ENCODE results near the gene UNC13D.
"Not testable (repeated sequence)": the region's sequence is repeated elsewhere in the genome, so short reads cannot be mapped to it uniquely, and the experiment has no call there.

UNC13D gene

GRCh38 chr17:75807861-75808260, 36.3 kb downstream of the UNC13D start:
- FAIRE-seq (no peak), DNase-seq (ENCODE audit: low spot score) (no peak)

- DNase-seq (ENCODE audit: low spot score) (no peak), FAIRE-seq (no peak)
These were observed 37.2 kb downstream of the UNC13D start for GRCh38 chr17:75806822-75807500.

GRCh38 chr17:75803883-75804282, 40.3 kb downstream of the UNC13D start:
- FAIRE-seq (no peak), DNase-seq (ENCODE audit: low spot score) (no peak)

GRCh38 chr17:75799402-75799801, 44.8 kb downstream of the UNC13D start:
- FAIRE-seq = no peak
- DNase-seq (ENCODE audit: low spot score) = no peak

GRCh38 chr17:75795820-75796607, 48.2 kb downstream of the UNC13D start:
- FAIRE-seq = no peak
- no peak for DNase-seq (ENCODE audit: low spot score)

- no peak for FAIRE-seq
- DNase-seq (ENCODE audit: low spot score) = no peak
These were observed 50.7 kb downstream of the UNC13D start for GRCh38 chr17:75793460-75793859.

GRCh38 chr17:75791254-75791653, 53.0 kb downstream of the UNC13D start:
- DNase-seq (ENCODE audit: low spot score) = no peak
- no peak for FAIRE-seq

- DNase-seq (ENCODE audit: low spot score) = peak; percentile 78
- no peak for FAIRE-seq
These were observed 59.0 kb downstream of the UNC13D start for GRCh38 chr17:75785016-75785890.

- peak; percentile 98 for DNase-seq (ENCODE audit: low spot score)
- FAIRE-seq = peak; percentile 77
These were observed 59.7 kb downstream of the UNC13D start, which contains the start of gene UNK for GRCh38 chr17:75784473-75785015. UNK (plus strand) TSS chr17:75784806; CDS start chr17:75784881, 75 bp downstream.

GRCh38 chr17:75783803-75784472, 60.3 kb downstream of the UNC13D start:
- FAIRE-seq (no peak), DNase-seq (ENCODE audit: low spot score) (no peak)

- DNase-seq (ENCODE audit: low spot score) (peak; percentile 38), FAIRE-seq (peak; percentile 39)
These were observed 61.0 kb downstream of the UNC13D start for GRCh38 chr17:75783069-75783783.

GRCh38 chr17:75779987-75780889, 64.0 kb downstream of the UNC13D start:
- DNase-seq (ENCODE audit: low spot score) (no peak), FAIRE-seq (no peak)

GRCh38 chr17:75779250-75779986, 64.8 kb downstream of the UNC13D start:
- FAIRE-seq (peak; percentile 95), DNase-seq (ENCODE audit: low spot score) (peak; percentile 100)

- no peak for DNase-seq (ENCODE audit: low spot score)
- FAIRE-seq = no peak
These were observed 65.3 kb downstream of the UNC13D start for GRCh38 chr17:75778861-75779249.

- not testable (repeated sequence) for FAIRE-seq; DNase-seq (ENCODE audit: low spot score)
These were observed 65.9 kb downstream of the UNC13D start for GRCh38 chr17:75778066-75778860.

- DNase-seq (ENCODE audit: low spot score) = no peak
- FAIRE-seq = no peak
These were observed 66.8 kb downstream of the UNC13D start for GRCh38 chr17:75777296-75777922.

Measured in RCC 7860 (cell line).